Lower leg skin (tissue), 3 donors: ENCODE measurements around the gene AGPAT2.

Experiments used
- POLR2A ChIP-seq, 2 donors: fragments of 450-650 bp; IDR thresholded peaks; one replicate each; pipeline ENCODE4 v1.6.1; 2016 to 2017; ENCODE audit warnings: antibody characterized with exemption in 2 of 2, mild to moderate bottlenecking in 1 of 2, moderate library complexity in 1 of 2
- TF ChIP-seq, protein P1 (sequence below), 3 donors: fragments of 450-650 bp; IDR thresholded peaks; one replicate each; pipeline ENCODE4 v1.5.1; 2016; ENCODE audit warnings: antibody characterized with exemption in 3 of 3, mild to moderate bottlenecking in 3 of 3, moderate library complexity in 2 of 3

GRCh38 chr9:136667940-136668760 lies 19.1 kb downstream of the AGPAT2 start:
- TF ChIP-seq, protein P1, sequence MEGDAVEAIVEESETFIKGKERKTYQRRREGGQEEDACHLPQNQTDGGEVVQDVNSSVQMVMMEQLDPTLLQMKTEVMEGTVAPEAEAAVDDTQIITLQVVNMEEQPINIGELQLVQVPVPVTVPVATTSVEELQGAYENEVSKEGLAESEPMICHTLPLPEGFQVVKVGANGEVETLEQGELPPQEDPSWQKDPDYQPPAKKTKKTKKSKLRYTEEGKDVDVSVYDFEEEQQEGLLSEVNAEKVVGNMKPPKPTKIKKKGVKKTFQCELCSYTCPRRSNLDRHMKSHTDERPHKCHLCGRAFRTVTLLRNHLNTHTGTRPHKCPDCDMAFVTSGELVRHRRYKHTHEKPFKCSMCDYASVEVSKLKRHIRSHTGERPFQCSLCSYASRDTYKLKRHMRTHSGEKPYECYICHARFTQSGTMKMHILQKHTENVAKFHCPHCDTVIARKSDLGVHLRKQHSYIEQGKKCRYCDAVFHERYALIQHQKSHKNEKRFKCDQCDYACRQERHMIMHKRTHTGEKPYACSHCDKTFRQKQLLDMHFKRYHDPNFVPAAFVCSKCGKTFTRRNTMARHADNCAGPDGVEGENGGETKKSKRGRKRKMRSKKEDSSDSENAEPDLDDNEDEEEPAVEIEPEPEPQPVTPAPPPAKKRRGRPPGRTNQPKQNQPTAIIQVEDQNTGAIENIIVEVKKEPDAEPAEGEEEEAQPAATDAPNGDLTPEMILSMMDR (IDR thresholded peaks at IDR 0.05) = no peak
- TF ChIP-seq POLR2A (IDR thresholded peaks at IDR 0.05) = no peak
